Common myeloid progenitor, CD34-positive (primary cell): Measurements from ENCODE around the gene NPHP4.

Experiments
- CTCF ChIA-PET: fragments of 350-600 bp; sonication (Branson Sonifier 250); formaldehyde crosslinking; loops from one replicate; lab custom pipeline; 2021; ENCODE audit warnings: antibody characterized with exemption; lab: Charles Lee
- POLR2A ChIA-PET: fragments of 350-600 bp; sonication (Branson Sonifier 250); formaldehyde crosslinking; loops from one replicate; lab custom pipeline; 2021; ENCODE audit warnings: antibody characterized with exemption; lab: Charles Lee
- DNase-seq, 3 donors: peaks; one replicate each; pipeline versions ENCODE4 v3.0.0 to v3.0.0-alpha.2; 2013
- H3K27ac ChIP-seq, 2 experiments: 1 replicate in 1 of 2; 2 replicates in 1 of 2; pipeline ENCODE4 v1.7.0; 2013; ENCODE audit warnings: inconsistent platforms in 2 of 2, low read length in 2 of 2, mild to moderate bottlenecking in 2 of 2, low read depth in 1 of 2, moderate library complexity in 1 of 2; ENCODE audit not compliant: severe bottlenecking in 2 of 2, insufficient read depth in 1 of 2, poor library complexity in 1 of 2
- H3K27me3 ChIP-seq, 5 experiments: replicated peaks in 2 of 5; 1 replicate in 3 of 5; 2 replicates in 2 of 5; pipeline versions ENCODE4 v1.6.1 to v1.7.0; 2013; ENCODE audit warnings: low read length in 4 of 5, mild to moderate bottlenecking in 2 of 5, moderate library complexity in 2 of 5, inconsistent platforms in 1 of 5; ENCODE audit not compliant: insufficient read depth in 5 of 5, control insufficient read depth in 4 of 5
- H3K36me3 ChIP-seq, 4 experiments: 1 replicate in 2 of 4; 2 replicates in 2 of 4; pipeline versions ENCODE4 v1.6.1 to v1.7.0; 2013; ENCODE audit warnings: low read length in 3 of 4, control low read depth in 1 of 4, mild to moderate bottlenecking in 1 of 4; ENCODE audit not compliant: control insufficient read depth in 4 of 4, insufficient read depth in 4 of 4
- H3K4me1 ChIP-seq, 4 experiments: 1 replicate in 3 of 4; 2 replicates in 1 of 4; pipeline versions ENCODE4 v1.6.1 to v1.7.1; 2013; ENCODE audit warnings: low read length in 3 of 4, mild to moderate bottlenecking in 3 of 4, control low read depth in 1 of 4, inconsistent platforms in 1 of 4, moderate library complexity in 1 of 4; ENCODE audit not compliant: control insufficient read depth in 4 of 4, insufficient read depth in 4 of 4; ENCODE audit errors: control extremely low read depth in 1 of 4
- H3K4me3 ChIP-seq, 7 experiments: 1 replicate in 4 of 7; 2 replicates in 3 of 7; pipeline versions ENCODE4 v1.5.1 to v1.7.0; 2013; ENCODE audit warnings: mild to moderate bottlenecking in 7 of 7, low read length in 6 of 7, moderate library complexity in 6 of 7, inconsistent platforms in 2 of 7, low read depth in 2 of 7, control low read depth in 1 of 7; ENCODE audit not compliant: insufficient read depth in 4 of 7, control insufficient read depth in 1 of 7; ENCODE audit errors: extremely low read depth in 1 of 7
- H3K9me3 ChIP-seq, 5 experiments: 1 replicate in 4 of 5; 2 replicates in 1 of 5; pipeline versions ENCODE4 v1.6.1 to v1.7.1; 2013; ENCODE audit warnings: low read length in 4 of 5, mild to moderate bottlenecking in 2 of 5, inconsistent platforms in 1 of 5, low read depth in 1 of 5, moderate library complexity in 1 of 5; ENCODE audit not compliant: control insufficient read depth in 4 of 5, insufficient read depth in 2 of 5; ENCODE audit errors: control extremely low read depth in 1 of 5
- WGBS: methylation state at CpG from one replicate; pipeline ENCODE4 v1.1.5; 2013; ENCODE audit not compliant: insufficient coverage; 5-methylcytosine and 5-hydroxymethylcytosine counted together

The NPHP4 gene

DNA sequence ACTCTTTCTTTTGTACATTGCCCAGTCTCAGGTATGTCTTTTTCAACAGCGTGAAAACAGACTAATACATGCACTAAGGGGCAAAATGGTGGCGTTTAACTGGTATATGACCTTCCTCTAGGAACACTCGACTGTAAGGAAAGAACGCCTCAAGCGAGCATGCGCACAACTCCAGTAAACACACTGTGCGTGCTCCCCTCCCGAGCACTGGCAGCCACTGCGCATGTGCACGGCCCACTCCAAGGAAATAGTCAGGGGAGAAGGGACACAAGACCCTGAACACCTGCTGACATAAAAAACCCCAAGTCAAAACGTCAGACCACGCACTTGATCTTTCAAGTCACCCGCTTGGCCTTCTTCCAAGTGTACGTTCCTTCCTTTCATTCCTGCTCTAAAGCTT, 173.5 kb downstream of the NPHP4 start:
- H3K4me3 ChIP-seq = no peak overlapping the region
- peaks cover 0 to 38% (median 6%) of the 10 kb centered on the region in 5 experiments for H3K27me3 ChIP-seq
- peaks cover 0 to 5% (median 3%) of the 10 kb centered on the region in 5 experiments for H3K9me3 ChIP-seq
- H3K36me3 ChIP-seq = no peaks in the 10 kb centered on the region
- ChIA-PET POLR2A (no interaction called here), CTCF (no interaction called here)
- no peaks in the 10 kb centered on the region for H3K4me1 ChIP-seq
- whole genome bisulfite sequencing = 62% methylated on average over 14 of the region's 14 CpGs
- DNase-seq = no peak
- H3K27ac ChIP-seq = no peak overlapping the region

DNA sequence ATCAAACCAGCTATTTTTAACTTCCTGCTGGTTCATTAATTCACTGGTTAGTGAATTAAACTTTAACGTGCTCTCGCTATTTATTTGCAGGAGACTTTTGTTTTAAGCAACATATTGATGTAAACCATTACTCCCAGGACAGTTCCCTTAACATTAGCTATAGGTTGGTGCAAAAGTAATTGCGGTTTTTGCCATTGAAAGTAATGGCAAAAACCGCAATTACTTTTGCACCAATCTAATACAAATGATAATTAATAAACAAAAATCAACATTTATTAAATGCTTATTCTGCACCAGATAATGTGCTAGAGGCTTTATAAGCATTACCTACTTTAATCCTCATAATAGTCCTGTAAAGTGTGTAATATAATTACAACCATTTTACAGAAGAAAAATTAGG, 176.5 kb downstream of the NPHP4 start:
- DNase-seq = no peak
- Histone ChIP-seq H3K27ac (no peak overlapping the region), H3K4me3 (no peak overlapping the region), H3K4me1 (no peaks in the 10 kb centered on the region), H3K27me3 (peaks cover 0 to 57% (median 11%) of the 10 kb centered on the region in 5 experiments), H3K9me3 (peaks cover 0 to 5% (median 3%) of the 10 kb centered on the region in 5 experiments), H3K36me3 (no peaks in the 10 kb centered on the region)
- POLR2A ChIA-PET = interaction anchor here (0.6 kb wide), 1 partner anchor 265 kb away, joined by 4 read pairs; no protein-coding TSS in a partner anchor
- WGBS = 100% methylated on average over 2 of the region's 4 CpGs
- CTCF ChIA-PET = no interaction called here

GRCh38 chr1:5815211-5815610, 177.0 kb downstream of the NPHP4 start:
- WGBS = 0% methylated on average over 1 of the region's 2 CpGs
- CTCF ChIA-PET = no interaction called here

DNA sequence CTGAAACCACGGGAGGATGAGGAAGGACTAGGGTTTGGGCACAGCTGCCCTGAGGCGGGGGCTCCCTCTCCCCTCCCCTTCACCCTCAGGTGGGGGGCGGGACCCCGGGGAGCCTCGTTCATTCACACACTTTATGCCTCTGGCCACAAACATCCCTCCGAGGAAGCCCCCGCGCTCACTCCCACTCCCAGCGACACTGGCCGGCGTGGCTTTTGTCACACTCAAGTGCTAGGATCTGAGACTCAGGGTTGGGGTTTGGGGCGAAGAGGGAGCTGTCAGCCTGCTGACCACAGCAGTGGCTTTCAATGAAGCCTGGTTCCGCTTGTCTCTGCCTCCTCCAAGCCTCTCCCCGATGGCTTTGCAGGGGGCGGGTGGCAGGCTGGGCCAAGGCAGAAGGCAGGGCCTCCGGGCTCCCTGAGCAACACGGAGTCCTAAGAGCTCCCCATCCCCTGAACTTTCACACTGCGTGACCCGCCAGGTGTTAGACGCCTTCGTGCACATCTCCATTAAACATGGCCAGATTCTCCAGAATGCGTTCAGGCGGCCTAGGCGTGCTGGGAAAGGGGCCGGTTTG, 178.1 kb downstream of the NPHP4 start:
- Histone ChIP-seq H3K27ac (no peak overlapping the region), H3K4me1 (no peaks in the 10 kb centered on the region), H3K36me3 (no peaks in the 10 kb centered on the region), H3K9me3 (peaks cover 0 to 5% (median 3%) of the 10 kb centered on the region in 5 experiments), H3K27me3 (peaks cover 0 to 53% (median 11%) of the 10 kb centered on the region in 5 experiments), H3K4me3 (no peak overlapping the region)
- WGBS = 68% methylated on average over 11 of the region's 25 CpGs
- DNase-seq = no peak
- ChIA-PET POLR2A (no interaction called here), CTCF (no interaction called here)

More at GRCh38 chr1:5815211-5815610, 177.0 kb downstream of the NPHP4 start:
- POLR2A ChIA-PET = interaction anchor here (0.6 kb wide), 1 partner anchor 265 kb away, joined by 4 read pairs; no protein-coding TSS in a partner anchor
- Histone ChIP-seq H3K9me3 (peaks cover 0 to 5% (median 3%) of the 10 kb centered on the region in 5 experiments), H3K36me3 (no peaks in the 10 kb centered on the region), H3K4me1 (no peaks in the 10 kb centered on the region), H3K27me3 (peaks cover 0 to 58% (median 11%) of the 10 kb centered on the region in 5 experiments), H3K4me3 (no peak overlapping the region), H3K27ac (no peak overlapping the region)
- DNase-seq = no peak

GRCh38 chr1:5813480-5813879, 178.7 kb downstream of the NPHP4 start:
- H3K9me3 ChIP-seq = peaks cover 0 to 5% (median 1%) of the 10 kb centered on the region in 5 experiments
- POLR2A ChIA-PET = no interaction called here
- H3K4me3 ChIP-seq = no peak overlapping the region
- H3K4me1 ChIP-seq = no peaks in the 10 kb centered on the region
- H3K27me3 ChIP-seq = peaks cover 0 to 55% (median 11%) of the 10 kb centered on the region in 5 experiments
- H3K27ac ChIP-seq = no peak overlapping the region
- CTCF ChIA-PET = no interaction called here
- WGBS = 80% methylated on average over 4 of the region's 8 CpGs
- no peak for DNase-seq
- H3K36me3 ChIP-seq = no peaks in the 10 kb centered on the region
